NOMO-1 (cell line): Measurements from ENCODE around the gene GABRQ.
"Not testable (repeated sequence)": the region's sequence is repeated elsewhere in the genome, so short reads cannot be mapped to it uniquely, and the experiment has no call there.

Experiments used
- DNase-seq, 2 experiments: peaks; one replicate each; lab custom pipeline; 2025; ENCODE audit not compliant: unreplicated experiment in 2 of 2; lab: John Stamatoyannopoulos, UW

Gene GABRQ

DNA sequence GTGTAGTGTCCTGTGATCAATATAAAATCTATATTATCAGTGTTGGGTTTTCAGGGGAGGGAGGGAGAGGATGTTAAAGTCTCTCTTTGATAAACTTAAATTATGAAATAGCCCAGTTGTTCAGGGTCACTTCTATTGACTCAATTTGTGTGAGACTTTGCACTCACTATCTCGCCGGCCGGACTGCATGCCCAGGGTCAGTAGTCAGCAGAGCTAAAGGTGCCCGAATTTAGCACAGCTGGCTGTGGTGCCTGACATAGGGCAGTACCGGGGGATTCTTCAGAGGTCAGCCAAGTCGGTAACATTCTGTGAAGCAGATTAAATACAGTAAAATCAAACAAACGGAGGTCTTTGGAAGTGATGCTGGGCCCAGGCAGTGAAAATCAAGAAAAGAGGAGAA is 19.2 kb downstream of the GABRQ start:
- DNase-seq: no peak

DNA sequence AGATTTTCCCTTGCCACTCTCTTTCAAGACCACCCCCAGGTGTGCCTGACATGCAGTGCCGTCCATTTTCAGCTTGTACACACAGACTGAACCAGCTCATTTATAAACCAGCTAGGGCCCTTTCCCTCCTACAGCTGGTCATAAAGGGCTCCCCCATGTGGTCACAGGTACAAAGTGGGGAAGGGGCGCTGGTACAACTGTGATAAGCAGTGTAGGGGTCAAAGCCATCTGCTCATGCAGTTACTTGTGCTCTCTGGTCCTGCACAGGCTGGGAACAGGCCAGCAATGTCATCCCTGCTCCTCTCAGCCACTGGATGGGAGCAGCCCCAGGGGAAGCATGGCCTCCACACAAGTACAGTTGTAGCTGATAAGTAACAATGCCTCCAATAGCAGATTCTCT is 20.6 kb downstream of the GABRQ start:
- no peak for DNase-seq

DNA sequence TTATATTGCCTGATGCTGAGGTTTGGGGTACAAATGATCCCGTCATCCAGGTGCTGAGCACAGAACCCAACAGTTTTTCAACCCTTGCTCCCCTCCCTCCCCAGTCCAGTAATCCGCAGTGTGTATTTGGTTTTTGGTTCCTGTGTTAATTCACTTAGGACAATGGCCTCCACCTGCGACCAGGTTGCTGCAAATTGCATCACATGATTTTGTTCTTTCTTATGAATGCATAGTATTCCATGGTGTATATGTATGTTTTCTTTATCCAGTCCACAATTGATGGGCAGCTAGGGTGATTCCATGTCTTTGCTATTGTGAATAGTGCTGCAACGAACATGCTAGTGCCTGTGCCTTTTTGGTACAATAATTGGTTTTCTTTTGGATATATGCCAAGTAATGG is 25.4 kb downstream of the GABRQ start:
- DNase-seq: no peak

DNA sequence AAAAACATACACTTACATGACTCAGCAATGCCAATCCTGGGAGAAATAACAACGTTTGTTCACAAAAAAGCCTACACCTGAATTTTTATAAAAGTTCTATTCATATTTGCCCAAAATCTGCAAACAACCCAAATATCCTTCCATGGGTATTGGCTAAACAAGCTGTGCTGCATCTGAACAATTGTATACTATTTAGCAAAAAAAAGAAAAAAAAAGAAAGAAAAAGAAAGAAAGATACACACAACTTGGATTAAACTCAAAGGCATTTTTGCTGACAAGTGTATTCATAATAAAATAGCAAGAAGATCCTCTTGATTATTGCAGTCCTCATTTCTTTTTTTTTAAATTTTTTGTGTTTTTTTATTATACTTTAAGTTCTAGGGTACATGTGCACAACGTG is 36.4 kb downstream of the GABRQ start:
- no peak for DNase-seq

DNA sequence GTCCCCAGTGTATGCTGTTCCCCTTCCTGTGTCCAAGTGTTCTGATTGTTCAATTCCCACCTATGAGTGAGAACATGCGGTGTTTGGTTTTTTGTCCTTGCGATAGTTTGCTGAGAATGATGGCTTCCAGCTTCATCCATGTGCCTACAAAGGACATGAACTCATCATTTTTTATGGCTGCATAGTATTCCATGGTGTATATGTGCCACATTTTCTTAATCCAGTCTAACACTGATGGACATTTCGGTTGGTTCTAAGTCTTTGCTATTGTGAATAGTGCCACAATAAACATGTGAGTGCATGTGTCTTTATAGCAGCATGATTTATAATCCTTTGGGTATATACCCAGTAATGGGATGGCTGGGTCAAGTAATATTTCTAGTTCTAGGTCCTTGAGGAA is 37.0 kb downstream of the GABRQ start:
- DNase-seq: not testable (repeated sequence)

DNA sequence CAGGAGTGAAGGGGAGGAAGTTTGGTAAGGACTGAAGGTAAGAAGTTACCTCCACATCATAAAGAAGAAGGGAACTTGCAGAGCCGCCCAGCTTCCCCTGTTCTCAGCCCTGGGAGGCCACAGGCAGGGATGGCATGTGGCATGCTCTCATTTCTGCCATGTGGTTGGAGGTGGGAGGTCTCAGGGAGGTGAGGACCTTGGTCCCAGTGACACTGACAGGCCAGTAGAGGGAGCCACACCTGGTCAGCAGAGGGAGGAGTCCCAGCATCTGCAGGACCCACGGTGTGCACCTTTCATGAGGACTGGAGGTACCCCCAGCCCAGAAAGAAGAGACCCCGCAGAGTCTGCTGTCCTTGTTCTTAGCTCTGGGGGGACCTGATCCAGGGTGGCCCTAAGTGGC is 43.3 kb downstream of the GABRQ start:
- DNase-seq: not testable (repeated sequence)

DNA sequence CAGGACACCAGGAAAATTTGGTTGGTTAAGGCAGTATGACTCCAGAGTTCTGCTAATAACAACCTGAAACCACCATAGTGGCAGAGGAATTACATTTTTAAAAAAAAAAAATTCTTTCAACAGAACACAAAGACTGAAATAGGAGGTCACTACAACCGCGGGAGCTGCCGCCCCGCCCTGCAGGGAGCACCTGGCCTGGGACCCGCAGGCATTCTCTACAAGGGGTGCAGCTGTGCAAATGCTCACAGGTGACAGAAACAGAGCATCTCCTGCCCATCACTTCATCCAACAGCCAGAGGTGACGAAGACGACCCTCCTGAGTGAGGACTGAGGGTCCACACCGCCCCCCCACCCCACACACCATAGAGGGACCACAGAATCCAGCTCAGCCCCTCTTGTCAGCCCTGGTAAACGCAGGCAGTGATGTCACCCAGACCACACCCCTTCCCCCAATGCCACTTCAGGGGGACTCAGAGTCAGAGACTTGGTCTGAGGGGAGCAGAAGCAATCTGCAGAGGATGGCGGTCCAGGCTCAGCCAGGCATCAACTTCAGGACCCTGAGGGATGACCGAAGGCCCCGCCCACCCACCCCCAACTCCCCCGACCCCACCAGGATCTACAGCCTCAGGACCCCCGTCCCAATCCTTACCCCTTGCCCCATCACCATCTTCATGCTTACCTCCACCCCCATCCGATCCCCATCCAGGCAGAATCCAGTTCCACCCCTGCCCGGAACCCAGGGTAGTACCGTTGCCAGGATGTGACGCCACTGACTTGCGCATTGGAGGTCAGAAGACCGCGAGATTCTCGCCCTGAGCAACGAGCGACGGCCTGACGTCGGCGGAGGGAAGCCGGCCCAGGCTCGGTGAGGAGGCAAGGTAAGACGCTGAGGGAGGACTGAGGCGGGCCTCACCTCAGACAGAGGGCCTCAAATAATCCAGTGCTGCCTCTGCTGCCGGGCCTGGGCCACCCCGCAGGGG is 60.5 kb downstream of the GABRQ start, which contains the start of gene MAGEA3:
TSS of gene MAGEA3 (plus strand) at position 843 of the 980 bp plus-strand sequence. CDS start 2,039 bp downstream, outside the sequence.
- DNase-seq: not testable (repeated sequence)

DNA sequence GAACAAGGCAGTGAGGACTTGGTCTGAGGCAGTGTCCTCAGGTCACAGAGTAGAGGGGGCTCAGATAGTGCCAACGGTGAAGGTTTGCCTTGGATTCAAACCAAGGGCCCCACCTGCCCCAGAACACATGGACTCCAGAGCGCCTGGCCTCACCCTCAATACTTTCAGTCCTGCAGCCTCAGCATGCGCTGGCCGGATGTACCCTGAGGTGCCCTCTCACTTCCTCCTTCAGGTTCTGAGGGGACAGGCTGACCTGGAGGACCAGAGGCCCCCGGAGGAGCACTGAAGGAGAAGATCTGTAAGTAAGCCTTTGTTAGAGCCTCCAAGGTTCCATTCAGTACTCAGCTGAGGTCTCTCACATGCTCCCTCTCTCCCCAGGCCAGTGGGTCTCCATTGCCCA is 62.7 kb downstream of the GABRQ start:
- not testable (repeated sequence) for DNase-seq

DNA sequence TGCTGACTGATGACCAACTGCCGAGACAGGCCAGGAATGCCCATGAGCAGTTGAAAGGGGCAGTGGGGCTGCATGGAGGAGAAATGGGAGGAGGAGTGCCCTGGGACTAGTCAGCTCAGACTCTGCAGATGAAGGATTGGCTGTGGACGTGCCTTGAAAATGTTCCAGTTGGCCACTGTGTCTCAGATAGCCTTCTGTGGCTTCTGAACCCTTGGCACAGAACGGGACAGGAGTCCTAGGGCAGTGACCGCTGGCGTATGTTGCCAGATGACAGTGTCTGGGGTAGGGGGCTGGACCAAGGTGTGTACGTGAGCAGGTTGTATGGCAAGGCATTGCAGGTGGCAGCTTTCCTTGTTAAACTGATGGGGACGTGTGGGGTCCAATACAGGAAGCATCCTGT is 68.8 kb downstream of the GABRQ start:
- not testable (repeated sequence) for DNase-seq
